HepG2 (cell line): ENCODE measurements around the gene MRPL50. TPM values are rescaled to one million over a fixed set of nuclear protein-coding genes. Genes with fewer than 3 reads are reported as not detected.
A peak's percentile ranks its signal among the peaks of the same experiment; 100 is the strongest.

Experiments used
- GABPB1 ChIP-seq: IDR thresholded peaks from 2 replicates; pipeline ENCODE4 v1.6.1; 2016; ENCODE audit warnings: mild to moderate bottlenecking, missing genetic modification reagents, moderate library complexity, missing compliant biosample characterization
- GMEB2 ChIP-seq: IDR thresholded peaks from 2 replicates; pipeline ENCODE4 v1.6.1; 2016; ENCODE audit warnings: missing biosample characterization, missing genetic modification reagents, low read depth
- MED13 ChIP-seq: sonication (generic); formaldehyde crosslinking; IDR thresholded peaks from 2 replicates; pipeline ENCODE4 v1.5.0; 2020; ENCODE audit warnings: missing genetic modification reagents
- SMAD9 ChIP-seq: sonication (generic); formaldehyde crosslinking; IDR thresholded peaks from 2 replicates; pipeline ENCODE4 v1.5.1; 2020; ENCODE audit warnings: mild to moderate bottlenecking, missing genetic modification reagents
- TARDBP ChIP-seq: sonication (generic); formaldehyde crosslinking; IDR thresholded peaks from 2 replicates; pipeline ENCODE4 v1.8.0; 2022; ENCODE audit warnings: mild to moderate bottlenecking, missing genetic modification reagents
- TCF7 ChIP-seq: sonication (generic); IDR thresholded peaks from 2 replicates; pipeline ENCODE4 v1.6.1; 2016; ENCODE audit warnings: antibody characterized with exemption, low read depth
- USF2 ChIP-seq, 2 experiments: sonication (generic) in 1 of 2; formaldehyde crosslinking in 1 of 2; IDR thresholded peaks; 2 replicates each; pipeline versions ENCODE4 v1.5.1 to v1.6.1; 2011 to 2020; ENCODE audit warnings: borderline replicate concordance in 1 of 2, low read depth in 1 of 2, low read length in 1 of 2, mild to moderate bottlenecking in 1 of 2, missing genetic modification reagents in 1 of 2, moderate library complexity in 1 of 2
- WIZ ChIP-seq: sonication (generic); formaldehyde crosslinking; IDR thresholded peaks from 2 replicates; pipeline ENCODE4 v1.5.1; 2020; ENCODE audit warnings: mild to moderate bottlenecking, missing genetic modification reagents
- ZFP90 ChIP-seq: sonication (generic); formaldehyde crosslinking; IDR thresholded peaks from 2 replicates; pipeline ENCODE4 v1.8.0; 2022; ENCODE audit warnings: missing genetic modification reagents, mild to moderate bottlenecking, inconsistent platforms, borderline replicate concordance
- ZMYM3 ChIP-seq: sonication (generic); formaldehyde crosslinking; IDR thresholded peaks from 2 replicates; pipeline ENCODE4 v1.5.1; 2020; ENCODE audit warnings: mild to moderate bottlenecking, missing genetic modification reagents
- ZNF362 ChIP-seq: sonication (generic); formaldehyde crosslinking; IDR thresholded peaks from 2 replicates; pipeline ENCODE4 v1.4.0; 2020; ENCODE audit warnings: missing genetic modification reagents, mild to moderate bottlenecking, borderline replicate concordance
- ZNF414 ChIP-seq: sonication (generic); formaldehyde crosslinking; IDR thresholded peaks from 2 replicates; pipeline ENCODE4 v1.5.0; 2020; ENCODE audit warnings: missing genetic modification reagents
- ZNF484 ChIP-seq: sonication (generic); formaldehyde crosslinking; IDR thresholded peaks from 2 replicates; pipeline ENCODE4 v1.5.1; 2020; ENCODE audit warnings: mild to moderate bottlenecking, low read depth, missing genetic modification reagents, borderline replicate concordance
- ZNF543 ChIP-seq: sonication (generic); formaldehyde crosslinking; IDR thresholded peaks from 2 replicates; pipeline ENCODE4 v1.4.0; 2020; ENCODE audit warnings: mild to moderate bottlenecking, missing genetic modification reagents
- ZNF564 ChIP-seq: sonication (generic); formaldehyde crosslinking; IDR thresholded peaks from 2 replicates; pipeline ENCODE4 v1.8.1; 2023; ENCODE audit warnings: mild to moderate bottlenecking, missing genetic modification reagents
- ZNF614 ChIP-seq: IDR thresholded peaks from 2 replicates; pipeline ENCODE4 v1.6.1; 2018; ENCODE audit warnings: missing biosample characterization, missing genetic modification reagents, inconsistent platforms, borderline replicate concordance
- ZNF687 ChIP-seq: sonication (generic); formaldehyde crosslinking; IDR thresholded peaks from 2 replicates; pipeline ENCODE4 v1.5.1; 2020; ENCODE audit warnings: mild to moderate bottlenecking, missing genetic modification reagents, moderate library complexity
- ZNF749 ChIP-seq: sonication (generic); formaldehyde crosslinking; IDR thresholded peaks from 2 replicates; pipeline ENCODE4 v1.8.0; 2022; ENCODE audit warnings: mild to moderate bottlenecking, missing genetic modification reagents, moderate library complexity, borderline replicate concordance
- ZNF879 ChIP-seq: sonication (generic); formaldehyde crosslinking; IDR thresholded peaks from 2 replicates; pipeline ENCODE4 v1.8.1; 2023; ENCODE audit warnings: missing genetic modification reagents
- polyA plus RNA-seq, 8 experiments: library from polyadenylated mRNA; depleted of rRNA in 3 of 8; stranded (reverse) in 7 of 8; unstranded in 1 of 8; fragments of >200 nt; fragmentation: Illumina TruSeq in 4 of 8; extraction: Trizol in 4 of 8; gene quantifications; 2 replicates each; pipeline versions ENCODE4 v1.2.1 to v1.2.3, GENCODE V29; 2011 to 2016; ENCODE audit warnings: low read depth in 4 of 8, missing spikeins in 1 of 8, mixed read lengths in 1 of 8; ENCODE audit not compliant: insufficient read depth in 1 of 8
- total RNA-seq, 5 experiments: library from RNA; depleted of rRNA; stranded (reverse); fragments of >200 nt; fragmentation: Illumina TruSeq; extraction: Trizol; gene quantifications; 2 replicates each; pipeline ENCODE4 v1.2.3, GENCODE V29; 2016; ENCODE audit warnings: low read depth in 1 of 5

The MRPL50 gene
- total and polyA plus RNA-seq, 2 of the 13 experiments (the other 11 are each of a cell fraction or from before 2014, with no cell fraction given), result 37.1 to 70.0 TPM

GRCh38 chr9:101421653-101422065, 23.2 kb upstream of the MRPL50 start (continued):
- no peak for TF ChIP-seq USF2 (IDR thresholded peaks at IDR 0.05; ENCODE audit: low read depth, low read length)
- no peak for TF ChIP-seq USF2 (CRISPR knock-in tag; IDR thresholded peaks at IDR 0.05; ENCODE audit: borderline replicate concordance)
- TF ChIP-seq ZNF687 (CRISPR knock-in tag), result peak; percentile 36; the same call in 1 of the 2 replicates
- TF ChIP-seq GMEB2 (CRISPR knock-in tag), result no peak
- no peak for TF ChIP-seq ZNF879 (CRISPR knock-in tag)
- TF ChIP-seq ZNF414, result no peak
- no peak for TF ChIP-seq ZNF484 (CRISPR knock-in tag)
- 0 out of 2 replicates have a peak, but pooled peaks have one; percentile 48 for TF ChIP-seq TCF7
- TF ChIP-seq SMAD9 (CRISPR knock-in tag), result no peak
- TF ChIP-seq ZNF749 (CRISPR knock-in tag), result no peak
- TF ChIP-seq ZNF543 (CRISPR knock-in tag), result no peak
- TF ChIP-seq ZNF614 (CRISPR knock-in tag), result peak; percentile 59; the same call in 1 of the 2 replicates
- no peak for TF ChIP-seq WIZ
- no peak for TF ChIP-seq ZNF362 (CRISPR knock-in tag)
- peak; percentile 70; the same call in 1 of the 2 replicates for TF ChIP-seq ZMYM3
- no peak; the same call in 1 of the 2 replicates for TF ChIP-seq MED13 (CRISPR knock-in tag)
- TF ChIP-seq ZFP90 (CRISPR knock-in tag), result peak; percentile 72; the same call in 1 of the 2 replicates
- TF ChIP-seq ZNF564 (CRISPR knock-in tag), result no peak
- TF ChIP-seq GABPB1 (CRISPR knock-in tag), result peak; percentile 27; the same call in 1 of the 2 replicates
- TF ChIP-seq TARDBP (CRISPR knock-in tag), result peak; percentile 88
